ENCODE measurements around the gene TULP4. TPM values are rescaled to one million over a fixed set of nuclear protein-coding genes. Genes with fewer than 3 reads are reported as not detected.
"Not testable (repeated sequence)": the region's sequence is repeated elsewhere in the genome, so short reads cannot be mapped to it uniquely, and the experiment has no call there.

Gene TULP4
- total and polyA plus RNA-seq, 4 experiments from 2014 or later: 14.8 to 94.1 (median 63.6) TPM

DNA sequence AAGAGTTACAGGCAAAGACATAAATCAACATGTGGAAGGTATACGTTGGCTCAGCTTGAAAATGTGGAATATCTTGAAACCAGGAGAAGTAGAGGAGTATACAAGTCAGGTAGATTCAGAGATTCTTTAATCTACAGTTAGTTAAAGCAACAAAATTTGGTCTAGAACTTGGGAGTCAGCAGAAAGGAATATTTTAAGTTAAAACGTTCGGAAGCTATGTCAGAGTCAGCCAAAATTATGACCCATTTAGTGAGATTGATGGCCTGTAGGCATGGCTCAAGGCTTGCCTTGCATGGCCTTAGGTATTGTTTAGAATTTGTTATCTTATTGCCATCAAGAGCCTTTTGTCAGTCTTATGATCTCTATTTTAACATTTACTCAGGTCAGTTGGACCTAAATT is 153.5 kb downstream of the TULP4 start:
- no peaks in the 10 kb centered on the region for H3K9me3 ChIP-seq (ENCODE audit: control insufficient read depth in 1 of 2, low read length in 2 of 2)
- no peak overlapping the region for H3K27ac ChIP-seq (ENCODE audit: low read depth, low read length)
- ChIA-PET POLR2A (ENCODE audit: partially characterized antibody) (no interaction called here), CTCF (ENCODE audit: partially characterized antibody) (no interaction called here)
- H3K27me3 ChIP-seq (ENCODE audit: insufficient read depth, low read length): no peaks in the 10 kb centered on the region
- H3K36me3 ChIP-seq (ENCODE audit: insufficient read depth, low read length): no peaks in the 10 kb centered on the region
- Mint-ChIP-seq H3K4me1 (no peaks in the 10 kb centered on the region), H3K27me3 (no peaks in the 10 kb centered on the region), H3K9me3 (no peaks in the 10 kb centered on the region), H3K27ac (no peak overlapping the region), H3K4me3 (no peak overlapping the region), H3K36me3 (peaks cover 52 to 55% of the 10 kb centered on the region in 2 donors)
- DNase-seq: no peak
- no peak overlapping the region for H3K4me3 ChIP-seq (ENCODE audit: low read length in 2 of 2)
- intact Hi-C loops (cut with micrococcal nuclease): no loop called here
- H3K4me1 ChIP-seq (ENCODE audit: insufficient read depth, low read length): no peaks in the 10 kb centered on the region

DNA sequence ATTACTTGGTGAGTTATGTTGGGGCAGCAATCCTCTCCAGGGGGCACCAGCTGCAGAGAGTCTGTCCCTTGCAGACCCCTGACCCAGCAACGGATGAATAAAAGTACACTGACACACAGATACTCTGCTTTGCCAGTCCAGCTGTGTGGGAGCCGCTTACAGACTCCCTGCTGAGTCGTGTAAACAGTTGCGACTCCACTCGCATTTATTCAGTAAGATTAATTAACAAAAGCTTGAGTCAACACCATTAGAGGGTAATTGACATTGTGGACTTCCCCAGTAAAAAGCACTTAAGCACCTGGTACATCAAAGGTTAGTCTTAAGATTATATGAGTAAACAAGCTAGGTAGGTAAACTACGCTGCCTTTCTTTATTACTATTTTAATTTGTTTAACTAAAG is 155.7 kb downstream of the TULP4 start:
- Mint-ChIP-seq H3K36me3 (peaks cover 47 to 55% of the 10 kb centered on the region in 2 donors), H3K4me1 (peaks cover 0 to 3% (median 0%) of the 10 kb centered on the region in 4 donors), H3K9me3 (no peaks in the 10 kb centered on the region), H3K27ac (no peak overlapping the region), H3K4me3 (no peak overlapping the region), H3K27me3 (no peaks in the 10 kb centered on the region)
- Histone ChIP-seq H3K9me3 (ENCODE audit: control insufficient read depth in 1 of 2, low read length in 2 of 2) (no peaks in the 10 kb centered on the region), H3K27ac (ENCODE audit: low read depth, low read length) (no peak overlapping the region), H3K36me3 (ENCODE audit: insufficient read depth, low read length) (no peaks in the 10 kb centered on the region), H3K4me3 (ENCODE audit: low read length in 2 of 2) (no peak overlapping the region), H3K27me3 (ENCODE audit: insufficient read depth, low read length) (no peaks in the 10 kb centered on the region), H3K4me1 (ENCODE audit: insufficient read depth, low read length) (no peaks in the 10 kb centered on the region)
- DNase-seq: no peak
- ChIA-PET CTCF (ENCODE audit: partially characterized antibody) (interaction anchor here (1.2 to 1.4 kb wide), 2 partner anchors 14 to 247 kb away, joined by 3 to 4 read pairs; no protein-coding TSS in a partner anchor), POLR2A (ENCODE audit: partially characterized antibody) (no interaction called here)
- intact Hi-C loops (cut with micrococcal nuclease): no loop called here

DNA sequence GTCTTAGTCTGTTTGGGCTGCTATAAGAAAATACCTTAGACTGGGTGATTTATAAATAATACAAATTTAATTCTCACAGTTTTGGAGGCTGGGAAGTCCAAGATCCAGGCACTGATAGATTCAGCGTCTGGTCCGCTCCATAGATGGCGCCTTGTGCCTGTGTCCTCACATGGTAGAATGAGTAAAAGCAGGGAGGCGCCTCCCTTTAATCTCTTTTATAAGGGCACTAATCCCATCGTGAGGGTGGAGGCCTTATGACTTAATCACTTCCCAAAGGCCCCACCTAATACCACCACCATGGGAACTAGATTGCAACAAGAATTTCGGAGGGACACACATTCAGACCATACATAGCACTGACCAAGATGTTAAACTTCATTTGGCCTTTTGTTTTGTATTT is 156.4 kb downstream of the TULP4 start:
- Mint-ChIP-seq H3K27ac (peak overlapping the region in 1 of 7 donors; percentile 42), H3K4me3 (no peak overlapping the region), H3K9me3 (no peaks in the 10 kb centered on the region), H3K27me3 (no peaks in the 10 kb centered on the region), H3K36me3 (peaks cover 42 to 51% of the 10 kb centered on the region in 2 donors), H3K4me1 (peaks cover 0 to 3% (median 0%) of the 10 kb centered on the region in 4 donors)
- ChIA-PET POLR2A (ENCODE audit: partially characterized antibody) (no interaction called here), CTCF (ENCODE audit: partially characterized antibody) (no interaction called here)
- Histone ChIP-seq H3K27me3 (ENCODE audit: insufficient read depth, low read length) (no peaks in the 10 kb centered on the region), H3K4me1 (ENCODE audit: insufficient read depth, low read length) (no peaks in the 10 kb centered on the region), H3K4me3 (ENCODE audit: low read length in 2 of 2) (no peak overlapping the region), H3K36me3 (ENCODE audit: insufficient read depth, low read length) (no peaks in the 10 kb centered on the region), H3K27ac (ENCODE audit: low read depth, low read length) (no peak overlapping the region), H3K9me3 (ENCODE audit: control insufficient read depth in 1 of 2, low read length in 2 of 2) (no peaks in the 10 kb centered on the region)
- intact Hi-C loops (cut with micrococcal nuclease): no loop called here
- DNase-seq: no peak

DNA sequence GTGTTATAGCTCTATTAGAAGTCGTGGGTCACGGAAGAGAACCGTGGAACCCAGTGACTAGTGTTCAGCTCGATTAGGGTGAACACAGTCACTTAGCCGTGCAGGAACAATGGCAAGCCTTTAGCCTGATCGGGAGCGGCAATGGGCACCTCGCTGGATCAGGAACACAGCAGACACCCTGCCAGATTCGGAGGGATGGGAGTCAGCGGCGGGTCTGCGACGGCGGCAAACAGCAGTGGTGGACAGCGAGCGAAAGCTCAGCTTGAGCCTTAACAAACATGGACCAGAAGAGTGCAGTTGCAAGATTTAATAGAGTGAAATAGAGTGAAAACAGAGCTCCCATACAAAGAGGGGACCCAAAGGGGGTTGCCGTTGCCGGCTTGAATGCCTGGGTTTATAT is 157.8 kb downstream of the TULP4 start:
- H3K27ac ChIP-seq (ENCODE audit: low read depth, low read length); H3K36me3 ChIP-seq (ENCODE audit: insufficient read depth, low read length); H3K4me1 Mint-ChIP-seq; H3K4me3 Mint-ChIP-seq; CTCF ChIA-PET (ENCODE audit: partially characterized antibody); H3K4me1 ChIP-seq (ENCODE audit: insufficient read depth, low read length); H3K4me3 ChIP-seq (ENCODE audit: low read length in 2 of 2); H3K9me3 Mint-ChIP-seq; DNase-seq; H3K9me3 ChIP-seq (ENCODE audit: control insufficient read depth in 1 of 2, low read length in 2 of 2); intact Hi-C loops (cut with micrococcal nuclease); POLR2A ChIA-PET (ENCODE audit: partially characterized antibody); H3K27me3 ChIP-seq (ENCODE audit: insufficient read depth, low read length); H3K27me3 Mint-ChIP-seq: not testable (repeated sequence)
- H3K36me3 Mint-ChIP-seq: peaks cover 38 to 42% of the 10 kb centered on the region in 2 donors
- peak overlapping the region in 1 of 7 donors; percentile 38 for H3K27ac Mint-ChIP-seq

DNA sequence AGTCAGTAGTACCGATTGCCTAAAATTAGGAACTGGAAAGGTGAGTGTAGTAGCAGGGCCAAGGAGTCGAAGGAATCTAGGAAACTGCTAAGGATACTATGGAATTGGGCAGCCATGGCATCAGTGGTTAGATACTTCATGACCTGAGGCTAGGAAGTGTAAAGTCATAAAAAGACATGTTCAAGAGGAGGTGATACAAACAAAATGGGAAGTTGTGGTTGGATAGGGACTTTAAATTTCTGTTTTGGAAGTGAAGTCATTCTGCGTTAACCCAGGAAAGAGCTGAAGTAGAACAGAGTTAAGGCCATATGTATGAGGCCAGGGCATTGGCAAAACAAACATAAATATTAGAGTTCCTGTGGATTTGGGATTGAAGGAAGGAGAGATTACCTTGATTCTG is 159.1 kb downstream of the TULP4 start:
- intact Hi-C loops (cut with micrococcal nuclease): no loop called here
- DNase-seq: no peak
- Histone ChIP-seq H3K36me3 (ENCODE audit: insufficient read depth, low read length) (no peaks in the 10 kb centered on the region), H3K9me3 (ENCODE audit: control insufficient read depth in 1 of 2, low read length in 2 of 2) (no peaks in the 10 kb centered on the region), H3K4me1 (ENCODE audit: insufficient read depth, low read length) (no peaks in the 10 kb centered on the region), H3K27ac (ENCODE audit: low read depth, low read length) (no peak overlapping the region), H3K27me3 (ENCODE audit: insufficient read depth, low read length) (no peaks in the 10 kb centered on the region), H3K4me3 (ENCODE audit: low read length in 2 of 2) (no peak overlapping the region)
- H3K36me3 Mint-ChIP-seq: peaks cover 37 to 40% of the 10 kb centered on the region in 2 donors
- H3K27me3 Mint-ChIP-seq: no peaks in the 10 kb centered on the region
- H3K4me3 Mint-ChIP-seq: no peak overlapping the region
- peaks cover 0 to 3% (median 0%) of the 10 kb centered on the region in 4 donors for H3K4me1 Mint-ChIP-seq
- H3K27ac Mint-ChIP-seq: peak overlapping the region in 1 of 7 donors; percentile 35
- CTCF ChIA-PET (ENCODE audit: partially characterized antibody): interaction anchor here (0.5 kb wide), 1 partner anchor 9 kb away, joined by 4 read pairs; no protein-coding TSS in a partner anchor
- POLR2A ChIA-PET (ENCODE audit: partially characterized antibody): no interaction called here
- no peaks in the 10 kb centered on the region for H3K9me3 Mint-ChIP-seq

DNA sequence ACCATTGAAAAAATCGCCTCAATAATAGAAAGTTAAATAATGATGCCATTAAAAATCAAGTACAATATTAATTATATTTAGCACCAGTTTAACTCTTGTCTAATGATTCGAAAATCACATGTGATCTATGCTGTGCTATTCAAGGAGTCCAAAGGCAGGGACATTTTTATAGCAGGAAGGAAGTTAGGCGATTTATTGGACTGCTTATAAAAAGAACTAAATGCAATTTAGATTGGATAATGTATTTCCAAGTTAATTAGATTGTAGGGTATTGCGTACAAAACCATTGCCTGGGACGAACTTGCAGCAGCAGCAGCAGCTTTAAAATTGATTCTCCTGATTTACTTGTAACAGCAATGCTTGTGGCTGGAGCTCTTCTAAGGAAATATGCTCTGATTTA is 160.2 kb downstream of the TULP4 start:
- POLR2A ChIA-PET (ENCODE audit: partially characterized antibody): no interaction called here
- H3K4me3 ChIP-seq (ENCODE audit: low read length in 2 of 2): no peak overlapping the region
- no peak overlapping the region for H3K27ac ChIP-seq (ENCODE audit: low read depth, low read length)
- H3K27me3 ChIP-seq (ENCODE audit: insufficient read depth, low read length): no peaks in the 10 kb centered on the region
- H3K4me1 Mint-ChIP-seq: peaks cover 0 to 3% (median 0%) of the 10 kb centered on the region in 4 donors
- CTCF ChIA-PET (ENCODE audit: partially characterized antibody): interaction anchor here (1.3 kb wide), 1 partner anchor 251 kb away, joined by 3 read pairs; no protein-coding TSS in a partner anchor
- H3K9me3 Mint-ChIP-seq: no peaks in the 10 kb centered on the region
- H3K36me3 ChIP-seq (ENCODE audit: insufficient read depth, low read length): no peaks in the 10 kb centered on the region
- H3K4me1 ChIP-seq (ENCODE audit: insufficient read depth, low read length): no peaks in the 10 kb centered on the region
- no peaks in the 10 kb centered on the region for H3K27me3 Mint-ChIP-seq
- H3K9me3 ChIP-seq (ENCODE audit: control insufficient read depth in 1 of 2, low read length in 2 of 2): no peaks in the 10 kb centered on the region
- DNase-seq: no peak
- no peak overlapping the region for H3K27ac Mint-ChIP-seq
- intact Hi-C loops (cut with micrococcal nuclease): no loop called here
- no peak overlapping the region for H3K4me3 Mint-ChIP-seq
- peaks cover 37 to 42% of the 10 kb centered on the region in 2 donors for H3K36me3 Mint-ChIP-seq

DNA sequence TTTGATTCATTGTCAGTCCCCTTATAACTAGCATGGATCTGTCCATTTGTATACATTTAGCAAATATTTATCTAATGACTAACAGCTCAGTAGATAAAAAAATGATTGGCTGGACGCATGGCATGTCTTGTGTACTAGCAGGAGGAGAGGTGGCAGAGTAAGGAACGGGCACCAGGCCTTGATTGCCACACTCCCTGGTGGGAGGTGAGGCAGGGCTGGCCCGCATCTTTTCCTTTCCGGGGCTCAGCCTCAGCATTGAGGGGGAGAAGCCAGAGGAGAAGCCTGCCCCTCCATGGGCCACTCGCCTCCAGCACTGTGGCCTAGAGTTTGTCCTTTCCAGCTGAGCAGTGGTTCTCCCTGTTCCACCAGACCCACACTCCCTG is 162.7 kb downstream of the TULP4 start:
- peaks cover 5% of the 10 kb centered on the region for H3K36me3 ChIP-seq (ENCODE audit: insufficient read depth, low read length)
- intact Hi-C loops (cut with micrococcal nuclease): no loop called here
- H3K4me1 Mint-ChIP-seq: peaks cover 0 to 3% (median 0%) of the 10 kb centered on the region in 4 donors
- H3K27me3 Mint-ChIP-seq: no peaks in the 10 kb centered on the region
- H3K4me3 Mint-ChIP-seq: no peak overlapping the region
- ChIA-PET CTCF (ENCODE audit: partially characterized antibody) (interaction anchor here (1.3 kb wide), 1 partner anchor 44 kb away, joined by 4 read pairs; no protein-coding TSS in a partner anchor), POLR2A (ENCODE audit: partially characterized antibody) (no interaction called here)
- H3K9me3 ChIP-seq (ENCODE audit: control insufficient read depth in 1 of 2, low read length in 2 of 2): no peaks in the 10 kb centered on the region
- no peaks in the 10 kb centered on the region for H3K4me1 ChIP-seq (ENCODE audit: insufficient read depth, low read length)
- no peak for DNase-seq
- no peaks in the 10 kb centered on the region for H3K27me3 ChIP-seq (ENCODE audit: insufficient read depth, low read length)
- no peak overlapping the region for H3K27ac Mint-ChIP-seq
- no peak overlapping the region for H3K27ac ChIP-seq (ENCODE audit: low read depth, low read length)
- H3K9me3 Mint-ChIP-seq: no peaks in the 10 kb centered on the region
- peaks cover 34 to 41% of the 10 kb centered on the region in 2 donors for H3K36me3 Mint-ChIP-seq
- H3K4me3 ChIP-seq (ENCODE audit: low read length in 2 of 2): no peak overlapping the region

All from CD4-positive, alpha-beta memory T cell (primary cell).